IPS-NIHi11 (cell line): Measurements from ENCODE around the gene SLC22A5.
"Not testable (repeated sequence)": the region's sequence is repeated elsewhere in the genome, so short reads cannot be mapped to it uniquely, and the experiment has no call there.

Source experiments
- DNase-seq: peaks from one replicate; pipeline ENCODE4 v3.0.0; 2012; ENCODE audit warnings: mixed read lengths, low spot score

SLC22A5 gene

DNA sequence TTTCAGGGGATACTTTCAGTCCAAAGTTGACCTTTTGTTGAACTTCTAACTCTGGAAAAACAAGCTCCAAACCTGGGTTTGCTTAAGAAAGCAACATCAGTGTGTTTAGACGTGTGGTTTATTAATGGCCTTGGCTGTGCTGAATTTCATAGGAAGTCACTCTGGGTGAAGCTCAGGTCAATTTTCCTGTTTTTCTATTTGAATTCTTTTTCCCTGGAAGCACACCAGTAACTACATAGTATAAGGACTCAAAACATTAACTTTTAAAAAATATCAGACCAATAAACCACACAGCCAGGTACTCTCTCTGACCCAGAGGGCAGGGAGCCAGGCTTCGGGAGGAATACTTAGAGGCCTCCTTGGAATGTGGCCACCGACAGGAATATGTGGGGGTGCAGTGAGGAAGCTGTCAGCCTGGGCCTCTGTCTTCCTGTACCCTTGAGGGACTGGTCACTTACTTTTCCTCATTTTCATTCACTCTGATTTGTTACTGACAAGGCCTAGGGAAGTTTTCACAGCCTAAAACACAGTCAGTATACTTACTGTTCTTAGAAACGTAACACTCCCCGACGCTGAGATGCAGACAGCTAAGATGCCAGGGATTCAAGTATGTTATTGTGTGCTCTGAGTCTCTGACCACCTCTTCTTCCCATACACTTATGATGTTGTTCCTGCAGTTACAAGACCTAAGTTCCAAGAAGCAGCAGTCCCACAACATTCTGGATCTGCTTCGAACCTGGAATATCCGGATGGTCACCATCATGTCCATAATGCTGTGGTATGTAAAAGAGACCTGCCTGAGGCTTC is 18.9 kb downstream of the SLC22A5 start:
- DNase-seq: no peak

GRCh38 chr5:132389051-132389331 is 19.5 kb downstream of the SLC22A5 start:
- DNase-seq: no peak

GRCh38 chr5:132389585-132390286 is 20.2 kb downstream of the SLC22A5 start:
- DNase-seq: no peak

GRCh38 chr5:132391247-132391646 is 21.7 kb downstream of the SLC22A5 start:
- no peak for DNase-seq

GRCh38 chr5:132391870-132392269 is 22.4 kb downstream of the SLC22A5 start:
- DNase-seq: no peak

DNA sequence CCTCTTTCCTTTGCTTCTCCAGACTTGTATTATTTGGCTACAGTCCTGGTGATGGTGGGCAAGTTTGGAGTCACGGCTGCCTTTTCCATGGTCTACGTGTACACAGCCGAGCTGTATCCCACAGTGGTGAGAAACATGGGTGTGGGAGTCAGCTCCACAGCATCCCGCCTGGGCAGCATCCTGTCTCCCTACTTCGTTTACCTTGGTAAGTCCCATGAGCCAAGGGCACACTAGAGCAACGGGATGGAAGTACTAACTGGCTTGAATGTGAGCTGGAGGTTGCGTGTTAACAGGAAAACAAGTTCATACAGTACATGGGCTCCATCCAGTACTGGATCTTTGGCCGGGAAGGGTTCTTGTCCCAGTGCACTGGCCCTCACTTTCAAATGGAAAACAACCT is 22.9 kb downstream of the SLC22A5 start:
- DNase-seq: no peak

DNA sequence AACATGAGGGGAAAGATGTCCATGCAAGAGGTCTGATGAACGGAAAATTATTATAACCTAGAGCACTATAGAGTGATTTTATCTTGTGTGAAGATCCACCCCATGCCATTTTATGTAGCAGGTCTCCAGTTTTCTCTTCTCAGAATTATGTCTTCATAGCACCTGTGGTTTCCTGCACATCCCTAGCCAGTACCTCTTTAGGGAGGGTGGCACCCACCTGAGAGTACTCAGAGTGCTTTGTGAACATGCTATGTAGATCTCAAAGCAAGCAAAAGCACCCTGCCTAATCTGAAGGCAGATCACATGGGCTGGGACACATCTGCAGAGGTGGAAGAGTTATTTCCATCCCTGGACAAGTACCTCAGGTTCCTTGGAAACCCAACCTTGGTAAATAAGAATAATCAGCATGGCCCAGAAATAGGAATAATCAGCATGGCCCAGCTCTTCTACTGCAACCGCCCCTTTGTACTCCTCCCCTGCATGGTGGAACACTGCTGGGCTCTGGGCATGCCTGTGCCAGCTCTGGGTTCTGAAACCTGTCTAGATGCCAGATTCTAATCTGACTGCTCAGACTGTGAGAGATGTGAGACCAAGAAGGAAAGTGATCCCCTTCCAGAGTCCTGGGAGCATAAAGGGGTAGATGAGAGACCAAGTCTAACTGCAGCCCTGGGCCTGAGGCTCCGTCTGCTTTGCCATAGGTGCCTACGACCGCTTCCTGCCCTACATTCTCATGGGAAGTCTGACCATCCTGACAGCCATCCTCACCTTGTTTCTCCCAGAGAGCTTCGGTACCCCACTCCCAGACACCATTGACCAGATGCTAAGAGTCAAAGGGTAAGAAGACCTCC is 23.7 kb downstream of the SLC22A5 start:
- DNase-seq: no peak

- DNase-seq: no peak
These were observed 25.3 kb downstream of the SLC22A5 start for GRCh38 chr5:132394667-132395259.

GRCh38 chr5:132396589-132397031 is 27.1 kb downstream of the SLC22A5 start:
- no peak for DNase-seq

DNA sequence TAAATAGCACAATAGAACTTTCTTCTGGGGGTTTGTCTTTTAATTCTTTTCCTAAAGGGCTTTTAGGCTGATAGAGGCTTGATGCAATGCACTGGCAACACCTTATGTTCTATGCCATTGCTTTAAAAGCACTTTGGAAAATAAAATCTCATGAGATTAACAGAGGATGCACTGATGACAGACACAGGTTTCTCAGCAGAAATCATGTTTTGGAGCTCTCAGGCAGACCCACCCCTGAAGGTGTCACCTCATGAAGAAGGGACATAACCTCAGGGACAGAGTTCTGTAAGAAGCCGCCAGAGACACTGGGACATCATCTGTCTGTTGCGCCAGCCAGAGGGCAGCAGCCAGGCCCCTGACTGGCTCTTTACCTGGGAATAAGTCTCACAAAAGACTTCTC is 27.7 kb downstream of the SLC22A5 start:
- no peak for DNase-seq

GRCh38 chr5:132397936-132398675 is 28.6 kb downstream of the SLC22A5 start:
- DNase-seq: not testable (repeated sequence)

- DNase-seq: not testable (repeated sequence)
These were observed 34.5 kb downstream of the SLC22A5 start for GRCh38 chr5:132404041-132404440.

DNA sequence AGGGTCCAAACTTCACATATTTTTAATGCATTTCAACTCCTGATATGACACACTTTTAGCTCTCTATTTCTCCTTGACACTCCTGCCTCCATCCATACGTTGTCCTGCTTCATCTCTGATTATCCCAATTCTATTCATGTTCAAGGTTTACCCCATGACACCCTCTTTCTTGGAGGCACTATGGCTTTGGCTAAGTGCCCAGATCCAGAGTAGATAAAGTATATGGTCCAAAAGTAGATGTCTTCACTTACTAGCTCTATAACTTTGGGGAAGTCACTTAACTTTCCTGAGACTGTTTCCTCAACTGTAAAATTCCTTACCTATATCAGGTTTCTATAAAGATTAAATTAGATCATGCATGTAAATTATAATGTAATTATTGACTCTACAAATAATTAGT is 36.1 kb downstream of the SLC22A5 start:
- no peak for DNase-seq

- DNase-seq: no peak
These were observed 36.8 kb downstream of the SLC22A5 start for GRCh38 chr5:132406144-132406783.

DNA sequence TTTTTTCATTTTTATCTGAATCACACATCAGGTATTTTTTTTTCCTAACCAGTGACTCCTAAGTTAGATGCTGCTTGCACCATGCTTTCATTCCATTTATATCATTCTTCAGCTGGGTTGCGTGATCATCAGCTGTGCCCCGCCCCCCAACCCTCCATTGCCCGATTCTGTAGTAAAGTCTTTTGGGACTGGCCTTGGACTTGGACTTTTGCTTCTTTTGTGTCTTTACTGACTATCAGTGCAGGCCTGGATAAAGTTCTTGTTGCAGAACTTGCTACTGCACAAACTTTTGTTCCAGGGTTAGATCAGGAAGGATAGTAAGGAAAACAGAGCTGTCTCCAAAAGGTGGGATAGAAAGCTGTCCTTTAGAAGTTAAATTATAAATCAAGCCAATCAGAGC is 38.5 kb downstream of the SLC22A5 start:
- no peak for DNase-seq

GRCh38 chr5:132408456-132408855 is 38.9 kb downstream of the SLC22A5 start:
- DNase-seq: no peak

DNA sequence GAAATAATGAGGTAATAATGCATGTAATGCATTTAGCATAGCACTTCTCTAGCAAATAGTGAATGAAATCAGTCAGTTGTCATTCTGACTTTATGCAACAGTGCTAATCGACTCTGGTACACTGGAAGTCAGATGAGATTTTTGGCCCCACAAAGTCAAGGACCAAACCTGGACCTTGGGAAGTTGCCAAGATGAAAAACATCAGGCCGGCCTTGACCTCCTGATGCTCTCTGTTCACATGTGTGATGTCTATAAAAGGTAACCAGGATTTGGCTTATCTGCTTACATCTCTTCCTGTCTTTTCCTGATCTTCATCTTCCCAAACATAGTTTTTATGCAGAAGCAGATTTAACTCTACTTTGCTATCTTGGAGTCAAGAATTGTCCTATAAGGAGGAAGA is 39.5 kb downstream of the SLC22A5 start:
- no peak for DNase-seq

DNA sequence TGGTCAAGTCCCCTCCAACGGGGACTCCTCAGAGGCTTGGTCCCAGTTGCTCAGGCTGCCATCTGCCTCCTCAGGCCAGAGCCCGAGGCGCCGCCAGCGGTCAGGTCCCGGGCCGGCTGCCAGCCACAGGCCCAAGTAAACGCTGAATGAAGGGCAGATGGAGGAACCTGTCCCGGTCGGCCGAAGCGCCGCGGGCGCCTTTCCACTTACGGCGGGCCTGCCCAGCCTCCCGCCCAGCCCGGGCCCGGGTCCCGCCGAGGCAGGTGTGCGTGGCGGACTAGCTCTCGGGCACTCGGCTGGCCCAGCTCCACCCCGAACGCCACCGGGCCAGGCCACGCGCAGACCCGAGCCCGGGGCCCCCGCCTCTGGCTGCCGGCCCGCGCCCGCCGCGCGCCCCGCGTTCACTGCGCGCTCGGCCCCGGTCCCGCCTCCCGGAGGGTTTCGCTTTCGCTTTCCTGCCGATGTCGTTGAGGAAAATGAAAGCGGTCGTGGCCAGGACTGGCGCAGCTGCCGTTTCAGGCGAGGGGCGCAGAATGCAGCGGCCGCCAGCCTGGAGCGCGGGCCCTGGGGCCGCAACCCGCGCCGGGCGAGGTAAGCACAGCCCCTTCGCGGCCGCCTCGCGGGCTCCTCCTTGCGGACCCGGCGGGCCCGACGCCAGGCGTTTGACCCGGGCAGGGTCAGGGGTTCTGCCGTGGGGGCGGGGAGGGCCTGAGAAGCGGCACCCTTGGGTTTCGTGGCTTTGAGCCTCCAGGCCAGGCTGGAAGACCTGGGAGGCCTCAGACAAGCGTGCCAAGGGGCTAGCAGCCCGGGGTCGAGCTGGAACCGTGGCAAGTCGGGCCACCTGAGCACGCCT is 41.2 kb downstream of the SLC22A5 start:
- peak; percentile 94 for DNase-seq

GRCh38 chr5:132411304-132412013 is 41.9 kb downstream of the SLC22A5 start:
- no peak for DNase-seq

DNA sequence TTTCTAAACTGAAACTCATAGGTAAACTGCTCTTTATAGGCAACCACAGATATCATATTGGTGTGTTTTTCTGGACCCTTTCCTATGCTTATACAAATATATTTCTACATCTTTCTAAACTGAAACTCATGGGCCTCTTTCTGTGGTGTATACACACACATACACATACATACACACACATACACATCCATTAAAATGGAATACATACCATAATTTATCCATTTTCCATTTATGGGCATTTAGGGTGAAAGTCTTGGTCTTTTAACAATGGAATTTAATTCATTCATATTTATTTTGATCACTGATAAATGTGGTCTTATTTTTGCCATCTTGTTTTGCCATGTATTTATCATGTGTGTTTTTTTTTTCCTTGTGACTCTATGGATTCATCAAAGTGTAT is 44.1 kb downstream of the SLC22A5 start:
- DNase-seq: no peak
